Activated naive CD4-positive, alpha-beta T cell treated with anti-CD3 and anti-CD28 coated beads, Interleukin-2, amount 50 U/mL, for 72 hours (primary cell): ENCODE measurements around the gene BTNL9. TPM values are rescaled to one million over a fixed set of nuclear protein-coding genes. Genes with fewer than 3 reads are reported as not detected.
"Not testable (repeated sequence)": the region's sequence is repeated elsewhere in the genome, so short reads cannot be mapped to it uniquely, and the experiment has no call there.

ENCODE experiments used
- ATAC-seq, 2 donors: fragments of 150-1000 bp; cut with Tn5 transposase; 2 replicates each; pipeline ENCODE4 v1.10.0; 2021; ENCODE audit warnings: mild to moderate bottlenecking in 2 of 2, moderate library complexity in 2 of 2
- DNase-seq, 2 donors: peaks; one replicate each; pipeline ENCODE4 v3.0.0; 2021 to 2022; ENCODE audit warnings: low spot score in 2 of 2
- H3K27ac Mint-ChIP-seq, 2 donors: one replicate each; pipeline ENCODE4 v1.8.0; 2022; ENCODE audit warnings: mild to moderate bottlenecking in 2 of 2, mixed read lengths in 2 of 2
- H3K36me3 Mint-ChIP-seq, 2 donors: one replicate each; pipeline ENCODE4 v1.8.0; 2022; ENCODE audit warnings: mixed read lengths in 2 of 2
- H3K9me3 Mint-ChIP-seq, 2 donors: one replicate each; pipeline ENCODE4 v1.8.0; 2022; ENCODE audit warnings: mixed read lengths in 2 of 2
- total RNA-seq, 2 donors: library from RNA; stranded (reverse); gene quantifications; one replicate each; pipeline ENCODE4 v1.2.3, GENCODE V29; 2022

BTNL9 gene
- total RNA-seq, 2 donors from 2014 or later = 0.41 TPM; not detected in 1

- peaks cover 0 to 14% of the 10 kb centered on the region in 2 donors for H3K36me3 Mint-ChIP-seq
- DNase-seq (peak in 1 of 2 donors; percentile 3), ATAC-seq (peak in 1 of 2 donors; percentile 15)
- H3K9me3 Mint-ChIP-seq, H3K27ac Mint-ChIP-seq: not testable (repeated sequence)
Measured at GRCh38 chr5:181101030-181101641, 61.1 kb downstream of the BTNL9 start.

- DNase-seq, H3K9me3 Mint-ChIP-seq, H3K27ac Mint-ChIP-seq: not testable (repeated sequence)
- ATAC-seq = peak; percentile 38 to 52
- peaks cover 0 to 14% of the 10 kb centered on the region in 2 donors for H3K36me3 Mint-ChIP-seq
Measured at GRCh38 chr5:181101930-181102674, 62.0 kb downstream of the BTNL9 start.

- ATAC-seq = not testable (repeated sequence)
Measured at GRCh38 chr5:181104259-181104568, 64.1 kb downstream of the BTNL9 start.

GRCh38 chr5:181104606-181105390 lies 64.7 kb downstream of the BTNL9 start:
- not testable (repeated sequence) for ATAC-seq, H3K9me3 Mint-ChIP-seq, H3K36me3 Mint-ChIP-seq, H3K27ac Mint-ChIP-seq
- DNase-seq = peak in 1 of 2 donors; percentile 31

More at GRCh38 chr5:181104259-181104568, 64.1 kb downstream of the BTNL9 start:
- peak in 1 of 2 donors; percentile 38 for DNase-seq
- H3K9me3 Mint-ChIP-seq, H3K27ac Mint-ChIP-seq: not testable (repeated sequence)
- peaks cover 0 to 14% of the 10 kb centered on the region in 2 donors for H3K36me3 Mint-ChIP-seq

GRCh38 chr5:181105391-181106025 lies 65.4 kb downstream of the BTNL9 start:
- no peak for ATAC-seq
- DNase-seq = no peak
- H3K9me3 Mint-ChIP-seq = no peaks in the 10 kb centered on the region
- peaks cover 0 to 9% of the 10 kb centered on the region in 2 donors for H3K36me3 Mint-ChIP-seq
- H3K27ac Mint-ChIP-seq = no peak overlapping the region

- Mint-ChIP-seq H3K9me3 (no peaks in the 10 kb centered on the region), H3K36me3 (peaks cover 0 to 9% of the 10 kb centered on the region in 2 donors), H3K27ac (no peak overlapping the region)
- no peak for ATAC-seq
- DNase-seq = no peak
Measured at GRCh38 chr5:181107699-181108098, 67.6 kb downstream of the BTNL9 start.

GRCh38 chr5:181108578-181109165 lies 68.6 kb downstream of the BTNL9 start:
- ATAC-seq (no peak), DNase-seq (peak in 1 of 2 donors; percentile 30)
- H3K9me3 Mint-ChIP-seq = no peaks in the 10 kb centered on the region
- peaks cover 0 to 9% of the 10 kb centered on the region in 2 donors for H3K36me3 Mint-ChIP-seq
- H3K27ac Mint-ChIP-seq = no peak overlapping the region

- DNase-seq (peak in 1 of 2 donors; percentile 21), ATAC-seq (no peak)
- H3K9me3 Mint-ChIP-seq = no peaks in the 10 kb centered on the region
- H3K27ac Mint-ChIP-seq = peak overlapping the region in 1 of 2 donors; percentile 36
- H3K36me3 Mint-ChIP-seq = peaks cover 0 to 9% of the 10 kb centered on the region in 2 donors
Measured at GRCh38 chr5:181109489-181110013, 69.5 kb downstream of the BTNL9 start.

- H3K27ac Mint-ChIP-seq = no peak overlapping the region
Measured at GRCh38 chr5:181111010-181111409, 70.9 kb downstream of the BTNL9 start.

More at GRCh38 chr5:181111010-181111409, 70.9 kb downstream of the BTNL9 start:
- Mint-ChIP-seq H3K9me3 (no peaks in the 10 kb centered on the region), H3K36me3 (peaks cover 0 to 14% of the 10 kb centered on the region in 2 donors)
- no peak for ATAC-seq
- DNase-seq = peak in 1 of 2 donors; percentile 21

Other genes starting within 250 kb of the BTNL9 start
- gene MGAT1, start 237.5 kb upstream of the BTNL9 start, total RNA-seq = 100 to 1,000 TPM; 130 to 157 TPM
- 10 to 100 TPM; 13.5 to 27.9 TPM for gene ZFP62, start 179.0 kb upstream of the BTNL9 start, total RNA-seq
- gene BTNL8, start 141.1 kb upstream of the BTNL9 start, total RNA-seq = not detected
- not detected for gene BTNL3, start 51.4 kb upstream of the BTNL9 start, total RNA-seq
- not detected for gene OR2V1, start 90.9 kb downstream of the BTNL9 start, total RNA-seq
- gene OR2V2, start 107.3 kb downstream of the BTNL9 start, total RNA-seq = not detected
- 1 to 10 TPM; 4.8 to 7.0 TPM for gene TRIM7, start 164.9 kb downstream of the BTNL9 start, total RNA-seq
- 10 to 100 TPM; 33.1 to 36.4 TPM for gene TRIM41, start 183.0 kb downstream of the BTNL9 start, total RNA-seq
- 1,000 to 10,000 TPM; 2,392 to 2,665 TPM for gene RACK1, start 203.6 kb downstream of the BTNL9 start, total RNA-seq
- gene TRIM52, start 220.9 kb downstream of the BTNL9 start, total RNA-seq = 10 to 100 TPM in 1 of 2 donors, 1 to 10 TPM in 1; 9.3 to 15.6 TPM